HepG2 (cell line): ENCODE results near the gene OR13J1. TPM values are rescaled to one million over a fixed set of nuclear protein-coding genes. Genes with fewer than 3 reads are reported as not detected.
A peak's percentile ranks its signal among the peaks of the same experiment; 100 is the strongest.

Experiments used
- ATAC-seq: fragments of 200-7000 bp; cut with Tn5 transposase; 3 replicates; pipeline ENCODE4 v1.9.1; 2020; ENCODE audit warnings: mild to moderate bottlenecking, moderate library complexity
- BruUV-seq: library from RNA; stranded (reverse); fragments of 400-500 nt; replicated peaks from 2 replicates; lab custom pipeline; 2021; lab: Mats Ljungman, UMichigan
- CTCF ChIA-PET: fragments of 300-600 bp; formaldehyde crosslinking; extraction: SDS; loops from one replicate; lab custom pipeline; 2021; ENCODE audit warnings: low total read pairs, inconsistent platforms, low intra/inter-chr PET ratio; lab: Yijun Ruan, JAX
- POLR2A ChIA-PET: fragments of 350-600 bp; sonication (Branson Sonifier 250); formaldehyde crosslinking; loops from one replicate; lab custom pipeline; 2020; ENCODE audit warnings: antibody characterized with exemption, inconsistent platforms; lab: Yijun Ruan, JAX
- DNase-seq: peaks from one replicate; pipeline ENCODE4 v3.0.0-alpha.2; 2015; ENCODE audit warnings: low spot score
- FAIRE-seq: peaks from 3 replicates; lab custom pipeline; 2011; peaks lifted over from hg19 to GRCh38; lab: Jason Lieb, UNC
- H2AFZ ChIP-seq: one replicate; pipeline ENCODE4 v1.6.1; 2011; ENCODE audit warnings: low read length, inconsistent platforms
- H3K27ac ChIP-seq: fragments of 300-600 bp; 3 replicates; pipeline ENCODE4 v1.8.0; 2011; ENCODE audit warnings: mixed run types, mild to moderate bottlenecking, mixed read lengths, low read length, inconsistent platforms; ENCODE audit not compliant: insufficient read depth; ENCODE audit errors: extremely low read length
- H3K27me3 ChIP-seq, 2 experiments: fragments of 200-600 bp in 1 of 2; 2 replicates in 1 of 2; 3 replicates in 1 of 2; pipeline versions ENCODE4 v1.6.0 to v1.8.0; 2011; ENCODE audit warnings: low read length in 2 of 2, mild to moderate bottlenecking in 2 of 2, moderate library complexity in 2 of 2, inconsistent platforms in 1 of 2; ENCODE audit not compliant: insufficient read depth in 2 of 2, control insufficient read depth in 1 of 2
- H3K36me3 ChIP-seq, 2 experiments: fragments of 200-600 bp in 1 of 2; replicated peaks in 1 of 2; 2 replicates in 1 of 2; 3 replicates in 1 of 2; pipeline versions ENCODE4 v1.5.1 to v1.8.0; 2011; ENCODE audit warnings: low read length in 2 of 2, inconsistent platforms in 1 of 2; ENCODE audit not compliant: insufficient read depth in 2 of 2, control insufficient read depth in 1 of 2
- H3K4me1 ChIP-seq: 2 replicates; pipeline ENCODE4 v1.5.1; 2012; ENCODE audit warnings: low read length, inconsistent platforms; ENCODE audit not compliant: insufficient read depth
- H3K4me2 ChIP-seq: 2 replicates; pipeline ENCODE4 v1.6.0; 2011; ENCODE audit warnings: low read depth, low read length, inconsistent platforms
- H3K4me3 ChIP-seq, 3 experiments: fragments of 200-600 bp in 1 of 3; sonication (generic), shearing (Covaris generic) in 1 of 3; replicated peaks in 1 of 3; 2 replicates each; pipeline ENCODE4 v1.5.1; 2011 to 2016; ENCODE audit warnings: low read length in 3 of 3, inconsistent platforms in 2 of 3, low read depth in 2 of 3, mild to moderate bottlenecking in 2 of 3, control low read depth in 1 of 3, mixed read lengths in 1 of 3; ENCODE audit not compliant: insufficient read depth in 1 of 3
- H3K79me2 ChIP-seq: one replicate; pipeline ENCODE4 v1.6.1; 2011; ENCODE audit warnings: low read length, inconsistent platforms; ENCODE audit not compliant: insufficient read depth
- H3K9ac ChIP-seq: 2 replicates; pipeline ENCODE4 v1.6.0; 2011; ENCODE audit warnings: mild to moderate bottlenecking, low read depth, low read length, inconsistent platforms; ENCODE audit not compliant: insufficient read depth
- H3K9me3 ChIP-seq: 2 replicates; pipeline ENCODE4 v1.5.1; 2012; ENCODE audit warnings: mild to moderate bottlenecking, low read length
- H4K20me1 ChIP-seq: 2 replicates; pipeline ENCODE4 v1.6.0; 2011; ENCODE audit warnings: inconsistent platforms, mild to moderate bottlenecking, low read length, moderate library complexity; ENCODE audit not compliant: insufficient read depth
- ATF4 ChIP-seq, 2 experiments: fragments of 450-650 bp in 1 of 2; sonication (generic) in 1 of 2; formaldehyde crosslinking; IDR thresholded peaks; 2 replicates each; pipeline versions ENCODE4 v1.5.0 to v1.8.0; 2020 to 2022; ENCODE audit warnings: mild to moderate bottlenecking in 1 of 2, missing genetic modification reagents in 1 of 2
- ATF7 ChIP-seq, 2 experiments: fragments of 450-650 bp in 1 of 2; sonication (generic) in 1 of 2; formaldehyde crosslinking in 1 of 2; IDR thresholded peaks; 2 replicates each; pipeline versions ENCODE4 v1.4.0 to v1.6.1; 2016 to 2020; ENCODE audit warnings: antibody characterized with exemption in 1 of 2, mild to moderate bottlenecking in 1 of 2, missing genetic modification reagents in 1 of 2
- EED ChIP-seq: sonication (generic); formaldehyde crosslinking; IDR thresholded peaks from 2 replicates; pipeline ENCODE4 v1.5.0; 2020; ENCODE audit warnings: mild to moderate bottlenecking, missing genetic modification reagents
- GTF3A ChIP-seq: sonication (generic); formaldehyde crosslinking; conservative IDR thresholded peaks from 2 replicates; pipeline ENCODE4 v1.4.0; 2020; ENCODE audit warnings: mild to moderate bottlenecking, missing genetic modification reagents
- MLXIP ChIP-seq: sonication (generic); formaldehyde crosslinking; IDR thresholded peaks from 2 replicates; pipeline ENCODE4 v1.9.0; 2021; ENCODE audit warnings: missing genetic modification reagents, borderline replicate concordance
- SKIL ChIP-seq: sonication (generic); formaldehyde crosslinking; IDR thresholded peaks from 2 replicates; pipeline ENCODE4 v1.8.0; 2022; ENCODE audit warnings: missing genetic modification reagents, mild to moderate bottlenecking, moderate library complexity, borderline replicate concordance
- YEATS4 ChIP-seq: sonication (generic); formaldehyde crosslinking; IDR thresholded peaks from 2 replicates; pipeline ENCODE4 v1.4.0; 2020; ENCODE audit warnings: missing genetic modification reagents, borderline replicate concordance
- ZNF468 ChIP-seq: sonication (generic); formaldehyde crosslinking; IDR thresholded peaks from 2 replicates; pipeline ENCODE4 v1.8.0; 2022; ENCODE audit warnings: mild to moderate bottlenecking, moderate library complexity, missing genetic modification reagents
- ZXDC ChIP-seq: sonication (generic); formaldehyde crosslinking; IDR thresholded peaks from 2 replicates; pipeline ENCODE4 v1.5.0; 2020; ENCODE audit warnings: mild to moderate bottlenecking, missing genetic modification reagents
- WGBS: methylation state at CpG from one replicate; pipeline ENCODE4 v1.1.6; 2017; ENCODE audit warnings: low lambda C conversion rate; 5-methylcytosine and 5-hydroxymethylcytosine counted together
- in situ Hi-C: cut with HindIII; loops from 2 replicates; pipeline ENCODE4 v1.10.0; 2017; ENCODE audit warnings: low pct_unique_long_range_greater_than_20kb; ENCODE audit not compliant: extremely low pct_ligation_motif_present
- intact Hi-C: fragments of 100-400 bp; cut with micrococcal nuclease; formaldehyde crosslinking; loops from one replicate; pipeline ENCODE4 v1.10.0; 2022; ENCODE audit not compliant: unreplicated experiment
- polyA plus RNA-seq, 8 experiments: library from polyadenylated mRNA; depleted of rRNA in 3 of 8; stranded (reverse) in 7 of 8; unstranded in 1 of 8; fragments of >200 nt; fragmentation: Illumina TruSeq in 4 of 8; extraction: Trizol in 4 of 8; gene quantifications; 2 replicates each; pipeline versions ENCODE4 v1.2.1 to v1.2.3, GENCODE V29; 2011 to 2016; ENCODE audit warnings: low read depth in 4 of 8, missing spikeins in 1 of 8, mixed read lengths in 1 of 8; ENCODE audit not compliant: insufficient read depth in 1 of 8
- total RNA-seq, 5 experiments: library from RNA; depleted of rRNA; stranded (reverse); fragments of >200 nt; fragmentation: Illumina TruSeq; extraction: Trizol; gene quantifications; 2 replicates each; pipeline ENCODE4 v1.2.3, GENCODE V29; 2016; ENCODE audit warnings: low read depth in 1 of 5
- TF ChIP-seq, protein P1 (sequence below): sonication (generic); formaldehyde crosslinking; conservative IDR thresholded peaks from 2 replicates; pipeline ENCODE4 v1.4.0; 2020; ENCODE audit warnings: mild to moderate bottlenecking, missing genetic modification reagents, moderate library complexity

OR13J1 gene
- total and polyA plus RNA-seq, 2 of the 13 experiments (the other 11 are each of a cell fraction or from before 2014, with no cell fraction given), result not detected

DNA sequence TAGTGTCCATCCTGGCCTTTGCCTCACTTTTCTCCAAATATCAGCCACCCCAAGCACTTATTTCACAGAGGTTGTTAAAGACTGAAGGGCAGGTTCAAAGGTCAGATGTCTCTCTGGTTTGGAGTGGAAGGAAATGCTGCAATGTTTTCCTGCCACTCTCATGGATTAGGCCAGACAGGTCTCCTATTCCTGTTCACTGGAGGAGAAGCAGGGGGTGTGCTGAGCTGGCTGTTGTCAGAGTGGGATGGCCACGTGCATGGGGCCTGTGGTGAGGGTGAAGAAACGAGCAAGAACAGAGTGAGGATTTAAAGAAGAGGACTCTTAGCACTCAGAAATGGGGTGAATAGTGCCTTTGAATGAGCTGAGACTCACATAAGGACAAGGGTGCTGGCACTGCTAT lies 34.4 kb downstream of the OR13J1 start:
- peaks cover 49% of the 10 kb centered on the region for H3K4me1 ChIP-seq
- no peak overlapping the region for H2AFZ ChIP-seq
- ATAC-seq, result peak; percentile 58
- intact Hi-C loops, result no loop called here
- no peaks in the 10 kb centered on the region; a peak in 1 of 5 replicates for H3K27me3 ChIP-seq
- H3K27ac ChIP-seq, result no peak overlapping the region
- no TSS peak for BruUV-seq
- H3K4me3 ChIP-seq, result no peak overlapping the region
- H3K9me3 ChIP-seq, result no peaks in the 10 kb centered on the region
- no peaks in the 10 kb centered on the region for H3K36me3 ChIP-seq
- no peaks in the 10 kb centered on the region for H4K20me1 ChIP-seq
- POLR2A ChIA-PET, result interaction anchor here (0.8 to 2.3 kb wide), 4 partner anchors 21 to 87 kb away, joined by 3 to 9 read pairs (median 4); partner anchors contain the start of genes GBA2, HINT2 and RGP1
- peak; percentile 85 for FAIRE-seq
- in situ Hi-C loops, result no loop called here
- 2% methylated on average over 2 of the region's 2 CpGs for WGBS
- H3K9ac ChIP-seq, result no peak overlapping the region
- peak; percentile 48 for DNase-seq
- peak overlapping the region; percentile 39; the same call in 1 of the 2 replicates for H3K4me2 ChIP-seq
- no peaks in the 10 kb centered on the region for H3K79me2 ChIP-seq
- CTCF ChIA-PET, result no interaction called here
- TF ChIP-seq EED (0 out of 2 replicates have a peak, but pooled peaks have one; percentile 34), MLXIP (CRISPR knock-in tag) (no peak), ZNF468 (no peak), ZXDC (no peak), GTF3A (CRISPR knock-in tag) (no peak), SKIL (no peak; the same call in 1 of the 2 replicates), ATF7 (IDR thresholded peaks at IDR 0.05) (no peak; the same call in 1 of the 2 replicates), ATF7 (CRISPR knock-in tag; IDR thresholded peaks at IDR 0.05) (0 out of 2 replicates have a peak, but pooled peaks have one; percentile 24), ATF4 (CRISPR knock-in tag; IDR thresholded peaks at IDR 0.05) (peak in 1 of 2 experiments; percentile 41; a peak in 1 of 4 replicates), YEATS4 (CRISPR knock-in tag) (0 out of 2 replicates have a peak, but pooled peaks have one; percentile 8)
- TF ChIP-seq, protein P1, sequence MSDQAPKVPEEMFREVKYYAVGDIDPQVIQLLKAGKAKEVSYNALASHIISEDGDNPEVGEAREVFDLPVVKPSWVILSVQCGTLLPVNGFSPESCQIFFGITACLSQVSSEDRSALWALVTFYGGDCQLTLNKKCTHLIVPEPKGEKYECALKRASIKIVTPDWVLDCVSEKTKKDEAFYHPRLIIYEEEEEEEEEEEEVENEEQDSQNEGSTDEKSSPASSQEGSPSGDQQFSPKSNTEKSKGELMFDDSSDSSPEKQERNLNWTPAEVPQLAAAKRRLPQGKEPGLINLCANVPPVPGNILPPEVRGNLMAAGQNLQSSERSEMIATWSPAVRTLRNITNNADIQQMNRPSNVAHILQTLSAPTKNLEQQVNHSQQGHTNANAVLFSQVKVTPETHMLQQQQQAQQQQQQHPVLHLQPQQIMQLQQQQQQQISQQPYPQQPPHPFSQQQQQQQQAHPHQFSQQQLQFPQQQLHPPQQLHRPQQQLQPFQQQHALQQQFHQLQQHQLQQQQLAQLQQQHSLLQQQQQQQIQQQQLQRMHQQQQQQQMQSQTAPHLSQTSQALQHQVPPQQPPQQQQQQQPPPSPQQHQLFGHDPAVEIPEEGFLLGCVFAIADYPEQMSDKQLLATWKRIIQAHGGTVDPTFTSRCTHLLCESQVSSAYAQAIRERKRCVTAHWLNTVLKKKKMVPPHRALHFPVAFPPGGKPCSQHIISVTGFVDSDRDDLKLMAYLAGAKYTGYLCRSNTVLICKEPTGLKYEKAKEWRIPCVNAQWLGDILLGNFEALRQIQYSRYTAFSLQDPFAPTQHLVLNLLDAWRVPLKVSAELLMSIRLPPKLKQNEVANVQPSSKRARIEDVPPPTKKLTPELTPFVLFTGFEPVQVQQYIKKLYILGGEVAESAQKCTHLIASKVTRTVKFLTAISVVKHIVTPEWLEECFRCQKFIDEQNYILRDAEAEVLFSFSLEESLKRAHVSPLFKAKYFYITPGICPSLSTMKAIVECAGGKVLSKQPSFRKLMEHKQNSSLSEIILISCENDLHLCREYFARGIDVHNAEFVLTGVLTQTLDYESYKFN (CRISPR knock-in tag), result peak; percentile 66
